ENCODE data around the gene TPBGL.

Gene TPBGL

DNA sequence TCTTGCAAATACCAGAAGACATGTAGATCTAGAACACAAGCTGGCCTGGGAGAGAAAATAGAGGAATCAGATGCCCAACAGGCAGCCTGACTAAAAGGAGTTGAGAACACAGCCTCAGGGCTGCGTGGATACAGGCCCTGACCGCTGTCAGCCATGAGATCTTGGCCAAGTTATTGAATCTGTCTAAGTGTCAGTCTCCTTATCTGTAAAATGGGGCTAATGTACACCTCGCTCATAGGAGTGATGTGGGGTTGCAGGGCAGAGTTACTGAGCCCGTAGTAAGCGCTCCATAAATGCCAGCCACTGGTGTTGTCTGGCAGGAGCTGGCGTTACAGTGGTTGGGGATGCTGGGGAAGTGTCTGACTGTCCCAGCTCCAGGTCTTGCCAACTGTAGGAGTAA, 38.4 kb upstream of the TPBGL start:
- no peak for TF ChIP-seq RAD21 (IDR thresholded peaks at IDR 0.05; ENCODE audit: low read depth)
- TF ChIP-seq TEAD4 (IDR thresholded peaks at IDR 0.05) = no peak
- TF ChIP-seq, protein P1, sequence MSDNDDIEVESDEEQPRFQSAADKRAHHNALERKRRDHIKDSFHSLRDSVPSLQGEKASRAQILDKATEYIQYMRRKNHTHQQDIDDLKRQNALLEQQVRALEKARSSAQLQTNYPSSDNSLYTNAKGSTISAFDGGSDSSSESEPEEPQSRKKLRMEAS (IDR thresholded peaks at IDR 0.05) = no peak
- no peak for TF ChIP-seq EGR1 (IDR thresholded peaks at IDR 0.05)
- TF ChIP-seq, protein P2, sequence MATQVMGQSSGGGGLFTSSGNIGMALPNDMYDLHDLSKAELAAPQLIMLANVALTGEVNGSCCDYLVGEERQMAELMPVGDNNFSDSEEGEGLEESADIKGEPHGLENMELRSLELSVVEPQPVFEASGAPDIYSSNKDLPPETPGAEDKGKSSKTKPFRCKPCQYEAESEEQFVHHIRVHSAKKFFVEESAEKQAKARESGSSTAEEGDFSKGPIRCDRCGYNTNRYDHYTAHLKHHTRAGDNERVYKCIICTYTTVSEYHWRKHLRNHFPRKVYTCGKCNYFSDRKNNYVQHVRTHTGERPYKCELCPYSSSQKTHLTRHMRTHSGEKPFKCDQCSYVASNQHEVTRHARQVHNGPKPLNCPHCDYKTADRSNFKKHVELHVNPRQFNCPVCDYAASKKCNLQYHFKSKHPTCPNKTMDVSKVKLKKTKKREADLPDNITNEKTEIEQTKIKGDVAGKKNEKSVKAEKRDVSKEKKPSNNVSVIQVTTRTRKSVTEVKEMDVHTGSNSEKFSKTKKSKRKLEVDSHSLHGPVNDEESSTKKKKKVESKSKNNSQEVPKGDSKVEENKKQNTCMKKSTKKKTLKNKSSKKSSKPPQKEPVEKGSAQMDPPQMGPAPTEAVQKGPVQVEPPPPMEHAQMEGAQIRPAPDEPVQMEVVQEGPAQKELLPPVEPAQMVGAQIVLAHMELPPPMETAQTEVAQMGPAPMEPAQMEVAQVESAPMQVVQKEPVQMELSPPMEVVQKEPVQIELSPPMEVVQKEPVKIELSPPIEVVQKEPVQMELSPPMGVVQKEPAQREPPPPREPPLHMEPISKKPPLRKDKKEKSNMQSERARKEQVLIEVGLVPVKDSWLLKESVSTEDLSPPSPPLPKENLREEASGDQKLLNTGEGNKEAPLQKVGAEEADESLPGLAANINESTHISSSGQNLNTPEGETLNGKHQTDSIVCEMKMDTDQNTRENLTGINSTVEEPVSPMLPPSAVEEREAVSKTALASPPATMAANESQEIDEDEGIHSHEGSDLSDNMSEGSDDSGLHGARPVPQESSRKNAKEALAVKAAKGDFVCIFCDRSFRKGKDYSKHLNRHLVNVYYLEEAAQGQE (IDR thresholded peaks at IDR 0.05; ENCODE audit: low read depth) = no peak
- TF ChIP-seq TCF12 (IDR thresholded peaks at IDR 0.05; ENCODE audit: low read depth) = no peak
- no peak for TF ChIP-seq TAF1 (IDR thresholded peaks at IDR 0.05; ENCODE audit: low read depth)
- no peak for TF ChIP-seq ZBTB7A (IDR thresholded peaks at IDR 0.05; ENCODE audit: low read depth)
- TF ChIP-seq YY1 (IDR thresholded peaks at IDR 0.05; ENCODE audit: low read depth) = no peak
- no peak for TF ChIP-seq EP300 (IDR thresholded peaks at IDR 0.05; ENCODE audit: borderline replicate concordance)
- no peak for TF ChIP-seq FOXM1 (IDR thresholded peaks at IDR 0.05; ENCODE audit: borderline replicate concordance, low read depth)

DNA sequence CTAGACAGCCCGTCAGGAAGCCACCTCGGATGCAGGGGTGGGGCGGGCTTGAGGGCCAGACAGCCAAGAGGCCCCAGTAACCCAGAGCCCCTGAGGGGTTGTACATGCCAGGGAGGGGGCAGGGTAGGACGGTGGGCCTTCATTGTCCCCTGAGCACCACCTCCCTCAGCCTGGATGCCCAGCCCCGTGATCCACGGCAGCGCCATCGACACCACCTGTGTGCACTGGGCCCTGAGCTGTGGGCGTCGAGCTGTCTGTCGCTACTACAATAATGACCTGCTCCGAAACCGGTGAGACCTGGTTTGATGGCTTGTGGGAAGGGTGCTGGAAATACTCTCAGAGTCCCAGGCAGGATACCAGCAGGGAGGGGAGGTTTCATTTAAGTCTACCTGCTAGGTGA, 37.4 kb upstream of the TPBGL start:
- TF ChIP-seq TCF12 (IDR thresholded peaks at IDR 0.05; ENCODE audit: low read depth) = no peak
- TF ChIP-seq NFIC (IDR thresholded peaks at IDR 0.05) = no peak
- TF ChIP-seq FOXM1 (IDR thresholded peaks at IDR 0.05; ENCODE audit: borderline replicate concordance, low read depth) = no peak
- no peak for TF ChIP-seq TAF1 (IDR thresholded peaks at IDR 0.05; ENCODE audit: low read depth)
- TF ChIP-seq ZBTB7A (IDR thresholded peaks at IDR 0.05; ENCODE audit: low read depth) = no peak
- TF ChIP-seq, protein P2 (IDR thresholded peaks at IDR 0.05; ENCODE audit: low read depth) = no peak
- no peak for TF ChIP-seq EGR1 (IDR thresholded peaks at IDR 0.05)
- no peak for TF ChIP-seq CREB1 (IDR thresholded peaks at IDR 0.05; ENCODE audit: low read depth)
- TF ChIP-seq CEBPB (IDR thresholded peaks at IDR 0.05) = no peak
- no peak for TF ChIP-seq RAD21 (IDR thresholded peaks at IDR 0.05; ENCODE audit: low read depth)
- no peak for TF ChIP-seq YY1 (IDR thresholded peaks at IDR 0.05; ENCODE audit: low read depth)

DNA sequence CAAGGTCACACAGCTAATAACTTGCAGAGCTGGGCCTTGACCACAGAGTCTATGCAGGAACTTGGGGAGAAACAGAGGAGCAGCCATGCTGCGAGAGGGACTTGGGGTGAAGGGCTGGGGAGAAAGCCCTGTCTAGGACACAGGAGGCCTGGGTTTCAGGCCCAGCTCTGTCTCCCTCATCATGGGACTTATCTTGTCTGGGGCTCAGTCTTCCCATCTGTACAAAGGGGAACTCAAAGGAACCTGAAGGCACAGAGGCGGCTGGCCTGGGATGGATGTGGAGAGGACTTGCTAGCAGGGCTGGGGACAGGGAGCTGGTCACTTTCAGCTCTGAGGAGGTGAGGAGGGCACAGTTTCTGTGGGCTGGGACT, 36.9 kb upstream of the TPBGL start:
- TF ChIP-seq RAD21 (IDR thresholded peaks at IDR 0.05; ENCODE audit: low read depth) = no peak
- TF ChIP-seq, protein P1 (IDR thresholded peaks at IDR 0.05) = no peak

DNA sequence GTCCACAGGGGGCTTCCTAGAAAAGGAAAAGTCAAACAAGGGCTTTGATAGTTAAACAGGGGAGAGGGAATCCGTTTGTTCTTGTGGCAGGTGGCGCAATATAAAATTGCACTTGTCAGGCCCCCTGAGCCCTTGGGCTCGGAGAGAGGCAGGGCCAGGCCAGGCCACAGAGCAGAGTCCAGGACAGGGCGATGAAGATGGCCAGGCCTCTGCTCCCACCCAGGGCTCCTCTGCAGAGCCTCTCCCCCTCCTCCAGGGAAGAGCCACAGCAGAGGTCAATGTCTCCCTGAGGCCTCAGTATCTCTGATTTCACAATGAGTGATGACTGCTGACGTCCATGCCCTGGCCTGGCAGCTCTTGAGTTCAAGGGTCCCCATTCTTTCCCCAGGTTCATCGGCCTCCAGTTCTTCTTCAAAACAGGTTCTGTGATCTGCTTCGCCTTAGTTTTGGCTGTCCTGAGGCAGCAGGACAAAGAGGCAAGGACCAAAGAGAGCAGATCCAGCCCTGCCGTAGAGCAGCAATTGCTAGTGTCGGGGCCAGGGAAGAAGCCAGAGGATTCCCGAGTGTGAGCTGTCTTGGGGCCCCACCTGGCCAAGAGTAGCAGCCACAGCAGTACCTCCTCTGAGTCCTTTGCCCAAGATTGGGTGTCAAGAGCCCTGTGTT, 36.4 kb upstream of the TPBGL start:
- TF ChIP-seq TEAD4 (IDR thresholded peaks at IDR 0.05) (no peak), EGR1 (IDR thresholded peaks at IDR 0.05) (no peak), CREB1 (IDR thresholded peaks at IDR 0.05; ENCODE audit: low read depth) (no peak), RAD21 (IDR thresholded peaks at IDR 0.05; ENCODE audit: low read depth) (no peak)
- TF ChIP-seq, protein P1 (IDR thresholded peaks at IDR 0.05) = no peak
- TF ChIP-seq, protein P2 (IDR thresholded peaks at IDR 0.05; ENCODE audit: low read depth) = no peak

DNA sequence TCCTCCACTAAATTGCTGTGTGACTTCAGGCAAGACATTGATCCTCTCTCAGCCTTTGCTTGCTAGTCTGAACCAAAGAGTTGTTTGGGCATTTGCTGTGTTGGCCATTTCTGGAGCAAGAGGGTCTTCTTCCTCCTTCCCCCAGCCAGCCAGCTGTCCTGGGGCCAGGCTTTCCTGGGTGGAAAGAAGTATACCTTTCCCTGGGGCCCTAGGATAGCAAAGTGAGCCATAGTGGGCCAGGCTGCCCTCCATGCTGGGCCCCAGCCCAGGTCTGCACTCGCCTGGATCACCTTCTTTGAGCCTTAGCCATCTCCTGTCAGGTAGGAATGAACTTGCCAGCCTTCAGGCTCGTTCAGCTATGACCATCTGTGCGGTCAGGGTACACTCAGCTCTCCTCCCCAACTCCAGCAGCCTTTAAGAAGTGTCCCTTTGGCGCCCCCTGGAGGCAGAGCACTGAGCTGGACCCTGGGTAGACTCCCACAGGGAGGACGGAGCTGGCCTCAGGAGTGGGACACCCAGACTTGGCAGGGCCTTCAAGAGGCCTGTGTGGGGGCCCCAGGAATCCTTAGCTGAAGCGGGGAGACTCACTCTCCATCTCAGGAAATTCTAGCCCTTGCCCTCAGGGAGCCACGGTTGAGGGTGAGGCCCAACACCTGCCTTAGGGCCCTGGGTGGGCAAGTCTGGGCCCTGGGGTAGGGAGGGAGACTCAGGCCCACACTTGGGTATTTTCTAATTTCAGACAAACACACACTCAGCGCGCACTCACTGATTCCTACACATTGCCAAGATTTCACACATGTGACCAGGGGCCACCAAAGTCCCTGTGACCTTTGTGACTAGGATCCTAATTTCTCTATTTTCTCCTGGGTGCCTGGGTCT, 35.6 kb upstream of the TPBGL start:
- no peak for TF ChIP-seq TCF12 (IDR thresholded peaks at IDR 0.05; ENCODE audit: low read depth)
- TF ChIP-seq RAD21 (IDR thresholded peaks at IDR 0.05; ENCODE audit: low read depth) = peak; percentile 95

Measured in Ishikawa (cell line).